Adrenal gland (tissue), 5 donors: ENCODE measurements around the gene DBNL.

ENCODE experiments used
- CTCF ChIP-seq, 6 experiments: fragments of 450-650 bp in 4 of 6; fragments of 200-600 bp in 2 of 6; sonication (generic) in 1 of 6; IDR thresholded peaks; 1 replicate in 5 of 6; 2 replicates in 1 of 6; pipeline versions ENCODE4 v1.5.1 to v1.8.0; 2016 to 2021; ENCODE audit warnings: antibody characterized with exemption in 6 of 6, mild to moderate bottlenecking in 2 of 6, moderate library complexity in 1 of 6
- POLR2A ChIP-seq, 2 donors: fragments of 450-650 bp; IDR thresholded peaks; one replicate each; pipeline ENCODE4 v1.6.1; 2017; ENCODE audit warnings: antibody characterized with exemption in 2 of 2, mild to moderate bottlenecking in 2 of 2, moderate library complexity in 1 of 2
- donor health status: DM: no; HTN: no; CAD: no.

GRCh38 chr7:44080686-44081265, 36.3 kb downstream of the DBNL start:
- TF ChIP-seq CTCF (IDR thresholded peaks at IDR 0.05) (no peak), POLR2A (IDR thresholded peaks at IDR 0.05) (no peak)
